GM21786 (cell line): Measurements from ENCODE around the gene C4A.
"Not testable (repeated sequence)": the region's sequence is repeated elsewhere in the genome, so short reads cannot be mapped to it uniquely, and the experiment has no call there.

Experiments
- ATAC-seq: cut with Tn5 transposase; IDR thresholded peaks from one replicate; pipeline ENCODE4 v1.9.1; 2021; ENCODE audit not compliant: unreplicated experiment

C4A gene

GRCh38 chr6:31981744-31982143 is at the start of gene C4A:
C4A (plus strand) TSS chr6:31982057; CDS start chr6:31982108, 51 bp downstream.
- ATAC-seq = not testable (repeated sequence)

DNA sequence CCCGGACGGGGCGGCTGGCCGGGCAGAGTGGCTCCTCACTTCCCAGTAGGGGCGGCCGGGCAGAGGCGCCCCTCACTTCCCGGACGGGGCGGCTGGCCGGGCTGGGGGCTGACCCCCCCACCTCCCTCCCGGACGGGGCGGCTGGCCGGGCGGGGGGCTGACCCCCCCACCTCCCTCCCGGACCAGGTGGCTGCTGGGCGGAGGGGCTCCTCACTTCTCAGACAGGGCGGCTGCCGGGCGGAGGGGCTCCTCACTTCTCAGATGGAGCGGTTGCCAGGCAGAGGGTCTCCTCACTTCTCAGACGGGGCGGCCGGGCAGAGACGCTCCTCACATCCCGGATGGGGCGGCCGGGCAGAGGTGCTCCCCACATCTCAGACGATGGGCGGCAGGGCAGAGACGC is 49.7 kb upstream of the C4A start:
- ATAC-seq = not testable (repeated sequence)

DNA sequence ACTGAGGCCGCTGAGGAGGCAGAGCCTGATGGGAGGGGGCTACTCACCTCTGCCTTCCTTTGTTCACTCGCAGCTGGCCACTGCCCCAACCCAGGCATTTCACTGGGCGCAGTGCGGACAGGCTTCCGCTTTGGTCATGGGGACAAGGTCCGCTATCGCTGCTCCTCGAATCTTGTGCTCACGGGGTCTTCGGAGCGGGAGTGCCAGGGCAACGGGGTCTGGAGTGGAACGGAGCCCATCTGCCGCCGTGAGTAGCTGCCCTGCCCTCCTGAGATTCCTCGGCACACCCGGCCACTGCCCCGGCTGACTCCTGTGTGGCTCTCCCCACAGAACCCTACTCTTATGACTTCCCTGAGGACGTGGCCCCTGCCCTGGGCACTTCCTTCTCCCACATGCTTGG is 48.3 kb upstream of the C4A start:
- no peak for ATAC-seq

- ATAC-seq = no peak
These were observed 46.8 kb upstream of the C4A start for GRCh38 chr6:31935021-31935420.

GRCh38 chr6:31935823-31936222 is 46.0 kb upstream of the C4A start:
- ATAC-seq = no peak

- ATAC-seq = no peak
These were observed 41.6 kb upstream of the C4A start for GRCh38 chr6:31940256-31940664.

GRCh38 chr6:31943742-31944141 is 38.1 kb upstream of the C4A start:
- no peak for ATAC-seq

DNA sequence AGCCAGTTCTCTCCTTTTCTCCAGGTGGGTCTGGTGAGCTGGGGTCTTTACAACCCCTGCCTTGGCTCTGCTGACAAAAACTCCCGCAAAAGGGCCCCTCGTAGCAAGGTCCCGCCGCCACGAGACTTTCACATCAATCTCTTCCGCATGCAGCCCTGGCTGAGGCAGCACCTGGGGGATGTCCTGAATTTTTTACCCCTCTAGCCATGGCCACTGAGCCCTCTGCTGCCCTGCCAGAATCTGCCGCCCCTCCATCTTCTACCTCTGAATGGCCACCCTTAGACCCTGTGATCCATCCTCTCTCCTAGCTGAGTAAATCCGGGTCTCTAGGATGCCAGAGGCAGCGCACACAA is 36.7 kb upstream of the C4A start:
- no peak for ATAC-seq

GRCh38 chr6:31945507-31946369 is 36.1 kb upstream of the C4A start, which contains the start of gene CFB:
CFB (plus strand) TSS chr6:31946095; CDS start chr6:31946222, 127 bp downstream.
- ATAC-seq = no peak

- ATAC-seq = no peak
These were observed 35.4 kb upstream of the C4A start for GRCh38 chr6:31946370-31946885.

DNA sequence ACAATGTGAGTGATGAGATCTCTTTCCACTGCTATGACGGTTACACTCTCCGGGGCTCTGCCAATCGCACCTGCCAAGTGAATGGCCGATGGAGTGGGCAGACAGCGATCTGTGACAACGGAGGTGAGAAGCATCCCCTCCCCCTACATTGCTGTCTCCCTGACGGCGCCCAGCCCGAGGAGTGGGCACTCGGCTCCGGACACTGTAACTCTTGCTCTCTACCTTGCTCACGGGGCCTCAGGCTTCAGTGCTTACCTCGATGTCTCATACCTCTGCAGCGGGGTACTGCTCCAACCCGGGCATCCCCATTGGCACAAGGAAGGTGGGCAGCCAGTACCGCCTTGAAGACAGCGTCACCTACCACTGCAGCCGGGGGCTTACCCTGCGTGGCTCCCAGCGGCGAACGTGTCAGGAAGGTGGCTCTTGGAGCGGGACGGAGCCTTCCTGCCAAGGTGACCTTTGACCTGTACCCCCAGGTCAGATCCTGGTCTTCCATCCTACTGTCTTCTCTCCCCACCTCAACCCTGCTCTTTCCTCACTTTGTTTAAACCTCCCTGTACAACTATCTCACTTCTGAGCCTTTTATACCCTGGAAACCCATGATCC is 34.7 kb upstream of the C4A start:
- no peak for ATAC-seq

DNA sequence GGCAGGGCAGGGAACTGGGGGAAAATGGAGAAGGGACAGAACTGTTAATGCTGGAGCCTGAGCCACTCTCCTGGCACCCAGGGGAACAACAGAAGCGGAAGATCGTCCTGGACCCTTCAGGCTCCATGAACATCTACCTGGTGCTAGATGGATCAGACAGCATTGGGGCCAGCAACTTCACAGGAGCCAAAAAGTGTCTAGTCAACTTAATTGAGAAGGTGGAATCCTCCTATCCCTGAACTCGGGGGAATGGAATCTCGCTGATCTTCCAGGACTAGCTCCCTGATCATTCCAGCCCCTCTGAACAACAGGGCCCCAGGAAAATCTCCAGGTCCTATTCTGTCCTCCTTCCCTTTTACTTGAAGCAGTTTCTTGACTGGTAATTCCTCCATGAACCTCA is 34.0 kb upstream of the C4A start:
- no peak for ATAC-seq

DNA sequence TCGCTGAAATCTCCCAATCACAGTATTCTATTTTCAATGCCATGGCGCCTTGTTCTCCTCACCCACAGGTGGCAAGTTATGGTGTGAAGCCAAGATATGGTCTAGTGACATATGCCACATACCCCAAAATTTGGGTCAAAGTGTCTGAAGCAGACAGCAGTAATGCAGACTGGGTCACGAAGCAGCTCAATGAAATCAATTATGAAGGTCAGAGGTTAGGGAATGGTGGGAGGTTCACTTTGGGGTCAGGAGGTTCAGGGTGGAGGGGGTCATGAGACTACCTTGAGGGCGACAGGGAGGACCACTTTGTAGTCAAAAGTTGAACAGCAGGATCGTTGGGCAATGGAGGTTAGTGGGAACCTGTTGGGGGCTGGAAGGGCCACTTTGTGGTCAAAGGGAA is 33.6 kb upstream of the C4A start:
- ATAC-seq = no peak

GRCh38 chr6:31948753-31949413 is 33.0 kb upstream of the C4A start:
- no peak for ATAC-seq

- ATAC-seq = no peak
These were observed 31.8 kb upstream of the C4A start for GRCh38 chr6:31949926-31950548.

DNA sequence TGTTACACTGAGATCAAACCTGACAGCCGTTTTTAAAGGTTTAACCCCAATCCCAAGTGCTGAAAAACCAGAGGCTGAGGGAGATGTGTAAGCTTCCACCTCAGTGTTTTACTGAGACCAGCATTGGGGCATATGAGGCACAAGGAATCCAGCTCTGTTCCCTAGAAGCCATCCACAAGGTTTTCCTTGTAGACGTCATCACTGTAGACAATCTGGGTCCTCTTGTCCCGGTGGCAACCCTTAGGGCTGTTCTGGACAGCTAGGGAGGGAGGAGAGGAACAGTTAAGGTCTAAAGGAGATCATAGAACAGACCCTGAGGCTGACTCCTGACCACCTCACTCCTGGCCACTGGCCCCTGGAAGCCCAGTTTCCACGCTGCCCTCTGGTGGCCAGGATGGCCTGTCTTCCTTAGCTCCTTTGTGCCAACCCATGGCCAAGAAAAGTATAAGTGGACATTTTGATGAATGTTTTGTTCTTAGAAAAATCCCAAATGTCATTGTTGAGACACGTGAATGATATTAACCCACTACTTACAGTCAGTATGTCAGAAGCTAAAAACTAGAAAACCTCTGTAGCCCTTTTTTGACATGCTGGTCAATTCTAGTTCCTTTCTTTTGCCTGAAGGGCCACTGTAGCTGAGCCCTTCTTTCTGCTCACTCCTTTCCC is 29.6 kb upstream of the C4A start:
- ATAC-seq = no peak

GRCh38 chr6:31952890-31953289 is 29.0 kb upstream of the C4A start:
- ATAC-seq = no peak

GRCh38 chr6:31954511-31954910 is 27.3 kb upstream of the C4A start:
- no peak for ATAC-seq

DNA sequence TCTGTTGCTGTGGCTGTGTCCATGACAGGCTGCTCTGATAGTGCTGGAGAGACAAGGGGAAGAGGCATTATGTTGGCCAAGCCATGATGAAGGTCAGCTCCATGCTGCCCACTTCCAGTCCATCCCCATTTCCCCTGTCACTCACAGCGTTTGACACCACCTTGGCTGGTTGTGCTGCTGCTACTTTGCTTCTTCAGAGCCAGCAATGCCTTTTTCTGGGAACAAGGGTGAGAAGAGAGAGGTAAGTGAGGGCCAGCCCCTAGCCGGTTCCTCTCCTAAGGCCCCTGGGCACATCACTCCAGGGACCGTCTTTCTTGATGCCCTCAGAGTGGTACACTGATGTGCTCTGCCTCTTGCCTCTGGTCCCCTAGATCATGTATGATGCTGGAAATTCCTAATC is 25.1 kb upstream of the C4A start:
- ATAC-seq = no peak

DNA sequence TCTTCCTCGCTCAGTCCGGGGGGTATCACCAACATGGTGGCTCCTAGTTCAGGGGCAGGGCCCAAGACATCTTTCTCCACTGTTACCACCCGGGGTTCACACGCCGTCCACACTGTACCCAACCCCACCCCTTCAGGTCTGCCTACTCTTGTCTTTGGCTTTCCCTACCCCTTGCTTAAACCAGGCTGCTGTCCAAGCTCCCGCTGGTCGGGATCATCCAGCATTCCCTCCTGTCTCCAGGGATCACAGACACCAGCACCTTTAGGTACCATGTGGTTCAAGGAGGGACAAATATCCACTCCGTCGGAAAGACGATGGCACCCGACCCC is 23.5 kb upstream of the C4A start:
- ATAC-seq = no peak
